WTC11 (cell line): ENCODE measurements around the gene CORO2B. TPM values are rescaled to one million over a fixed set of nuclear protein-coding genes. Genes with fewer than 3 reads are reported as not detected.

Source experiments
- ATAC-seq: fragments of 200-7000 bp; cut with Tn5 transposase; 2 replicates; pipeline ENCODE4 v1.10.0; 2021; ENCODE audit warnings: mild to moderate bottlenecking, moderate library complexity
- CTCF ChIA-PET: fragments of 300-600 bp; sonication (Branson Sonifier 250); formaldehyde crosslinking; loops from one replicate; lab custom pipeline; 2021; ENCODE audit warnings: antibody characterized with exemption; lab: Charles Lee
- POLR2A ChIA-PET: fragments of 350-600 bp; sonication (Branson Sonifier 250); formaldehyde crosslinking; loops from one replicate; lab custom pipeline; 2021; ENCODE audit warnings: antibody characterized with exemption; lab: Charles Lee
- DNase-seq: peaks from one replicate; pipeline ENCODE4 v3.0.0; 2021; ENCODE audit warnings: low spot score
- H3K27ac Mint-ChIP-seq: 2 replicates; pipeline ENCODE4 v1.8.0; 2021; ENCODE audit warnings: mixed read lengths
- H3K27me3 Mint-ChIP-seq: 2 replicates; pipeline ENCODE4 v1.8.0; 2021; ENCODE audit warnings: low read depth, mild to moderate bottlenecking, moderate library complexity, mixed read lengths
- H3K36me3 Mint-ChIP-seq: 2 replicates; pipeline ENCODE4 v1.8.0; 2021; ENCODE audit warnings: mixed read lengths
- H3K4me1 Mint-ChIP-seq: 2 replicates; pipeline ENCODE4 v1.8.0; 2022; ENCODE audit warnings: mixed read lengths
- H3K4me3 Mint-ChIP-seq: 2 replicates; pipeline ENCODE4 v1.8.0; 2021; ENCODE audit warnings: mild to moderate bottlenecking, moderate library complexity, mixed read lengths
- H3K9me3 Mint-ChIP-seq: 2 replicates; pipeline ENCODE4 v1.8.0; 2021; ENCODE audit warnings: mixed read lengths
- AFF4 ChIP-seq: sonication (generic); formaldehyde crosslinking; IDR thresholded peaks from 2 replicates; pipeline ENCODE4 v1.8.1; 2023; ENCODE audit warnings: mild to moderate bottlenecking, missing genetic modification reagents, borderline replicate concordance
- AR ChIP-seq: fragments of 250-450 bp; sonication (Bioruptor Pico); IDR thresholded peaks from 2 replicates; pipeline ENCODE4 v1.9.0; 2021; ENCODE audit warnings: mild to moderate bottlenecking
- ATF1 ChIP-seq: sonication (generic); formaldehyde crosslinking; IDR thresholded peaks from 2 replicates; pipeline ENCODE4 v1.8.1; 2023; ENCODE audit warnings: mild to moderate bottlenecking, moderate library complexity, missing genetic modification reagents
- E2F5 ChIP-seq: sonication (generic); formaldehyde crosslinking; IDR thresholded peaks from 2 replicates; pipeline ENCODE4 v1.8.1; 2022; ENCODE audit warnings: mild to moderate bottlenecking, moderate library complexity, missing genetic modification reagents
- ESRRA ChIP-seq: sonication (generic); formaldehyde crosslinking; IDR thresholded peaks from 2 replicates; pipeline ENCODE4 v1.8.1; 2022; ENCODE audit warnings: mild to moderate bottlenecking, missing genetic modification reagents, borderline replicate concordance
- FOXK1 ChIP-seq: sonication (generic); formaldehyde crosslinking; IDR thresholded peaks from 2 replicates; pipeline ENCODE4 v1.8.0; 2022; ENCODE audit warnings: mild to moderate bottlenecking, moderate library complexity, missing genetic modification reagents
- HMGA2 ChIP-seq: fragments of 250-450 bp; sonication (Bioruptor Pico); IDR thresholded peaks from 2 replicates; pipeline ENCODE4 v1.4.0; 2021; ENCODE audit warnings: mild to moderate bottlenecking, moderate library complexity
- HMGXB4 ChIP-seq: sonication (generic); formaldehyde crosslinking; IDR thresholded peaks from 2 replicates; pipeline ENCODE4 v1.8.1; 2023; ENCODE audit warnings: mild to moderate bottlenecking, moderate library complexity, missing genetic modification reagents
- JUN ChIP-seq: sonication (generic); formaldehyde crosslinking; IDR thresholded peaks from 2 replicates; pipeline ENCODE4 v1.8.0; 2023; ENCODE audit warnings: mild to moderate bottlenecking, missing genetic modification reagents
- MLX ChIP-seq: sonication (generic); formaldehyde crosslinking; IDR thresholded peaks from 2 replicates; pipeline ENCODE4 v1.8.1; 2023; ENCODE audit warnings: mild to moderate bottlenecking, missing genetic modification reagents, moderate library complexity
- NFYB ChIP-seq: sonication (generic); formaldehyde crosslinking; conservative IDR thresholded peaks from 2 replicates; pipeline ENCODE4 v1.8.0; 2022; ENCODE audit warnings: low read depth, missing genetic modification reagents
- NR1H2 ChIP-seq: sonication (generic); formaldehyde crosslinking; IDR thresholded peaks from 2 replicates; pipeline ENCODE4 v1.9.0; 2021; ENCODE audit warnings: mild to moderate bottlenecking, moderate library complexity, missing genetic modification reagents
- TP53 ChIP-seq: sonication (generic); formaldehyde crosslinking; IDR thresholded peaks from 2 replicates; pipeline ENCODE4 v1.8.1; 2023; ENCODE audit warnings: mild to moderate bottlenecking, missing genetic modification reagents
- ZMAT4 ChIP-seq: fragments of 250-450 bp; sonication (Bioruptor Pico); IDR thresholded peaks from 2 replicates; pipeline ENCODE4 v1.9.0; 2021; ENCODE audit warnings: mild to moderate bottlenecking
- ZNF138 ChIP-seq: sonication (generic); formaldehyde crosslinking; conservative IDR thresholded peaks from 2 replicates; pipeline ENCODE4 v1.8.1; 2022; ENCODE audit warnings: mild to moderate bottlenecking, moderate library complexity, missing genetic modification reagents
- ZNF219 ChIP-seq: sonication (generic); formaldehyde crosslinking; IDR thresholded peaks from 2 replicates; pipeline ENCODE4 v1.8.0; 2023; ENCODE audit warnings: missing genetic modification reagents, mild to moderate bottlenecking, borderline replicate concordance
- ZNF671 ChIP-seq: fragments of 250-450 bp; sonication (Bioruptor Pico); IDR thresholded peaks from 2 replicates; pipeline ENCODE4 v1.8.0; 2021; ENCODE audit warnings: mild to moderate bottlenecking
- total RNA-seq: library from RNA; stranded (reverse); gene quantifications from 3 replicates; pipeline ENCODE4 v1.2.3, GENCODE V29; 2021

CORO2B gene
- total RNA-seq, 1 experiment from 2014 or later: 4.9 TPM

GRCh38 chr15:68676011-68676605 is 97.3 kb downstream of the CORO2B start:
- Mint-ChIP-seq H3K4me1 (peaks cover 11% of the 10 kb centered on the region), H3K9me3 (peaks cover 7% of the 10 kb centered on the region), H3K27me3 (no peaks in the 10 kb centered on the region), H3K27ac (no peak overlapping the region), H3K36me3 (no peaks in the 10 kb centered on the region; the same call in 1 of the 2 replicates), H3K4me3 (no peak overlapping the region)
- DNase-seq: no peak
- TF ChIP-seq TP53: no peak
- no peak for TF ChIP-seq ESRRA
- no peak for TF ChIP-seq NR1H2
- no peak for TF ChIP-seq JUN (CRISPR knock-in tag)
- TF ChIP-seq E2F5: no peak
- TF ChIP-seq ATF1 (CRISPR knock-in tag): no peak
- no peak for TF ChIP-seq ZNF219 (CRISPR knock-in tag)
- TF ChIP-seq HMGXB4: no peak
- no peak for TF ChIP-seq NFYB (CRISPR knock-in tag)
- TF ChIP-seq ZMAT4 (CRISPR knock-in tag): no peak
- TF ChIP-seq AR (CRISPR knock-in tag): no peak
- no peak for TF ChIP-seq MLX
- no peak for TF ChIP-seq ZNF671 (CRISPR knock-in tag)
- TF ChIP-seq AFF4: no peak
- no peak for TF ChIP-seq FOXK1 (CRISPR knock-in tag)
- no peak for TF ChIP-seq HMGA2 (CRISPR knock-in tag)
- no peak for TF ChIP-seq ZNF138
- POLR2A ChIA-PET: interaction anchor here (0.6 kb wide), 1 partner anchor 70 kb away, joined by 7 read pairs; no protein-coding TSS in a partner anchor
- no peak for ATAC-seq
- CTCF ChIA-PET: interaction anchor here (0.6 to 8.1 kb wide), 14 partner anchors 10 to 249 kb away, joined by 3 to 174 read pairs (median 29); no protein-coding TSS in a partner anchor
